ENCODE data around the gene TIGD1.

The TIGD1 gene

DNA sequence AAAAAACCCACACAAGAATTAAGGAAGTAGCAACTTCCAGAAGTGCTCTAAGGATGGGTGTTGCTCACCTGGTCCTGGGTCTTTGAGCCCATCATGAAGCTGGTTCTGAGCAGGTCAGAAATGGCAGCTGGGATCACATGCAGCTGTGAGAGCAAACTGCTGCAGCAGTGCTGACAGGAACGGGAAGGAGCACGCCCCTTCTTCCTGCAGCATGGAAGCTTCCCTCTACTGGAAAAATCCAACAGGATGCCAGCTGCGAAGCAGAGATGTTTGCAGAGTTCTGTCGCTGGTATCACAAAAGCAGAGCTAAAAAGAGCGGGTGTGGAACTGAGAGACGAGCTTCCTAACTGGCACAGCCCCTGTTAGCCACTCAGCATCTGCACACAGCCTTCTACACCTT is 33.9 kb upstream of the TIGD1 start:
- Histone ChIP-seq H3K27me3 (ENCODE audit: control insufficient read depth in 1 of 2, insufficient read depth in 2 of 2, low read length in 2 of 2) (no peaks in the 10 kb centered on the region), H3K27ac (ENCODE audit: low read length) (no peak overlapping the region), H3K4me1 (ENCODE audit: control insufficient read depth, insufficient read depth, low read length) (peaks cover 8% of the 10 kb centered on the region), H3K4me3 (ENCODE audit: low read length in 2 of 2) (no peak overlapping the region), H3K36me3 (ENCODE audit: control insufficient read depth in 2 of 2, insufficient read depth in 2 of 2, low read length in 2 of 2) (peaks cover 26 to 29% of the 10 kb centered on the region in 2 donors), H3K9ac (ENCODE audit: low read length in 2 of 2) (no peak overlapping the region), H3K9me3 (ENCODE audit: control insufficient read depth in 2 of 2, low read length in 2 of 2) (no peaks in the 10 kb centered on the region)

DNA sequence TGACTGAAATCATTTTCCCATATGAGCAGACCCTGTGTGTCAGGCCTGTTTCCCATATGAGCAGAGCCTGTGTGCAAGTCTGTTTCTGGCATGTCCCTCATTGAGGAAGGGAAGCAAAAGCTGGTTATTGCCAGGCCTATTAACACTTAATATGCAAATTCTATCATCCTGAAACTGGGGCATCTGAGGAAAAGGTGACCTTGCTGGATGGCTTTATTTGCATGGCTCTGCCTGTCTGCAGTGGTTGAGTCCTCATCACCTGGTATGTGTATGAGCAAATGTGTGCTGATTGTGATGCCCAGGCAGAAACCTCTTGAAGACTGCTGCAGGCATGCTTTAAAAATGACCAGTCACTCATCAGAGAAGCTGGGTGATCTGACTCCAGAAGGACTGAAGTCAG is 31.4 kb upstream of the TIGD1 start:
- peaks cover 26 to 36% of the 10 kb centered on the region in 2 donors for H3K36me3 ChIP-seq (ENCODE audit: control insufficient read depth in 2 of 2, insufficient read depth in 2 of 2, low read length in 2 of 2)
- H3K4me1 ChIP-seq (ENCODE audit: control insufficient read depth, insufficient read depth, low read length), result no peaks in the 10 kb centered on the region
- H3K27me3 ChIP-seq (ENCODE audit: control insufficient read depth in 1 of 2, insufficient read depth in 2 of 2, low read length in 2 of 2), result no peaks in the 10 kb centered on the region

DNA sequence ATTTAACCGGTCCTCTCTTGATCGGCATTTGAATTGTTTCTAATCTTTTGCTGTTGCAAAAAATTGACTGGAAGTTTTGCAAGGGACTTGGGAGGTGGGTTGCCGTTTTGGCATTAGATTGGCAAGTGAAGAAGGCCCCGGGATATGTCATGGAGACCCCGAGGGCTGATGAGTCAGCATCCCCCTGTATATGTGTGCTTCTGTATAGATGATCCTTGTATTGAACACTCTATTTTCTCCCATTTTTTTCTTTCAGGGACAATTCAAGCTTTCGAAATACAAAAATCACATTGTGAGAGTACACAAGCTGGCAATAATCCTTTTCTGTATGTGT is 30.3 kb upstream of the TIGD1 start:
- H3K4me3 ChIP-seq (ENCODE audit: low read length in 2 of 2), result no peak overlapping the region
- peaks cover 26 to 36% of the 10 kb centered on the region in 2 donors for H3K36me3 ChIP-seq (ENCODE audit: control insufficient read depth in 2 of 2, insufficient read depth in 2 of 2, low read length in 2 of 2)
- H3K9me3 ChIP-seq (ENCODE audit: control insufficient read depth in 2 of 2, low read length in 2 of 2), result no peaks in the 10 kb centered on the region
- H3K27me3 ChIP-seq (ENCODE audit: control insufficient read depth in 1 of 2, insufficient read depth in 2 of 2, low read length in 2 of 2), result no peaks in the 10 kb centered on the region
- no peaks in the 10 kb centered on the region for H3K4me1 ChIP-seq (ENCODE audit: control insufficient read depth, insufficient read depth, low read length)
- H3K9ac ChIP-seq (ENCODE audit: low read length in 2 of 2), result no peak overlapping the region
- no peak overlapping the region for H3K27ac ChIP-seq (ENCODE audit: low read length)

More for the DNA sequence above, 31.4 kb upstream of the TIGD1 start:
- no peak overlapping the region for H3K4me3 ChIP-seq (ENCODE audit: low read length in 2 of 2)
- H3K9me3 ChIP-seq (ENCODE audit: control insufficient read depth in 2 of 2, low read length in 2 of 2), result no peaks in the 10 kb centered on the region
- H3K9ac ChIP-seq (ENCODE audit: low read length in 2 of 2), result no peak overlapping the region
- no peak overlapping the region for H3K27ac ChIP-seq (ENCODE audit: low read length)

DNA sequence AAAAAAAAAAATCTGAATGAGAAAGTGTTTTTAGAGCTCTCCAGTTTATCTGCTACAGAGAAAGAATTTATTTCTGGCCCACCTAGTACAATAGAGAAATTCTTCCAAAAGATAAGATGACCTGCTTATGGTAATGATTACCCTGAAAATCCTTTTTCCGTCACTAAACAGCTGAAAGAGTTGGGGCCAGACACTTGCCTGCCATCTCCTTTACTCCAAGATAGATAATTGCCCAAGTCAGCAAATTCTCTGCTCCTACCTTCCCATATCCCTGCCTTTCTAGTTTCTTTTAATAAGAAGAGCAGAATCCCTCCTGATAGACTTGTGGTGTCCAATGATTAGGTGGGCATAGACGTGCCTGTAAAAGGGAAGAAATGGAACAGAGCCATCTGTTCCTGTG is 28.3 kb upstream of the TIGD1 start:
- Histone ChIP-seq H3K4me3 (ENCODE audit: low read length in 2 of 2) (no peak overlapping the region), H3K4me1 (ENCODE audit: control insufficient read depth, insufficient read depth, low read length) (no peaks in the 10 kb centered on the region), H3K27me3 (ENCODE audit: control insufficient read depth in 1 of 2, insufficient read depth in 2 of 2, low read length in 2 of 2) (no peaks in the 10 kb centered on the region), H3K27ac (ENCODE audit: low read length) (no peak overlapping the region), H3K9ac (ENCODE audit: low read length in 2 of 2) (no peak overlapping the region), H3K9me3 (ENCODE audit: control insufficient read depth in 2 of 2, low read length in 2 of 2) (no peaks in the 10 kb centered on the region), H3K36me3 (ENCODE audit: control insufficient read depth in 2 of 2, insufficient read depth in 2 of 2, low read length in 2 of 2) (peaks cover 33 to 48% of the 10 kb centered on the region in 2 donors)

DNA sequence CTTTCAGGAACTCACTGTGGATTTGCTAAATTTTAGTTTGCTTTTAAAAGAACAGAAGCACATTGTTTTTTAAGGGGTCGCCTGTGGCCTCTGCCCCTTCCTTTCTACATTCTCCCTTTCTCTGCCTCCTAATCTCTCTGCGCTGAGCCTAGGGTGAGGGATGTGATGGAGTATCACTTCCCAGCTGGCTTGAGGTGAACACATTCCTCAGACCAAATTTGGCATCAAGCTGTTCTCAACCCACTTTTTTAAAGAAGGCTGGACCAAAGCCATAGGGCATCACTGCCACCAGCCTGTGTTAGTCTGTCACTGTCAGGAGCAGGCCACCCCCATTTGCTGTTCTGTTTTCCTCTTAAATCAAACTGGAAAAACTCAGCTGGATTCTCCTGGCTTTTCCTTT is 27.5 kb upstream of the TIGD1 start:
- H3K9me3 ChIP-seq (ENCODE audit: control insufficient read depth in 2 of 2, low read length in 2 of 2), result no peaks in the 10 kb centered on the region
- H3K36me3 ChIP-seq (ENCODE audit: control insufficient read depth in 2 of 2, insufficient read depth in 2 of 2, low read length in 2 of 2), result peaks cover 29 to 48% of the 10 kb centered on the region in 2 donors
- H3K4me3 ChIP-seq (ENCODE audit: low read length in 2 of 2), result no peak overlapping the region
- H3K4me1 ChIP-seq (ENCODE audit: control insufficient read depth, insufficient read depth, low read length), result no peaks in the 10 kb centered on the region
- H3K27me3 ChIP-seq (ENCODE audit: control insufficient read depth in 1 of 2, insufficient read depth in 2 of 2, low read length in 2 of 2), result no peaks in the 10 kb centered on the region
- H3K27ac ChIP-seq (ENCODE audit: low read length), result no peak overlapping the region
- no peak overlapping the region for H3K9ac ChIP-seq (ENCODE audit: low read length in 2 of 2)

DNA sequence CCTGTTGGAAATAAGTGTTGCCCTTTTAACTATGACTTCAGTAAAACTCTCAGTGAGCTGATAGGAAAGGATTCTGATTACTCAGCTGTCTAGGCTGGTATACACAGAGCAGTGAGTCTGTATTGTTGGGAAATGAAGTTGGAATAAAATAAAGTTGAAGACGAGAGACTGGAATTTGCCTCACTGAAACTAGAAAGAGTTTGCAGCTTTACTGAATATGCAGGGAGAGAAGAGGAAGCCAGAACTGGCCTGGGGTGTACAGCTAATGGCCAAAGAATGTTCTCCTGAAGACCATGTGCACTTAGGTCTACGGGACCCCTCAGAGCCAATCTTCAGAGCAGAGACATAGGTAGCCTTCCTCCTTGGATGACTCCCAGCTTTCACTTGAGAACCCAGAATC is 26.6 kb upstream of the TIGD1 start:
- no peak overlapping the region for H3K27ac ChIP-seq (ENCODE audit: low read length)
- peaks cover 26 to 44% of the 10 kb centered on the region in 2 donors for H3K36me3 ChIP-seq (ENCODE audit: control insufficient read depth in 2 of 2, insufficient read depth in 2 of 2, low read length in 2 of 2)
- no peak overlapping the region for H3K4me3 ChIP-seq (ENCODE audit: low read length in 2 of 2)
- H3K9me3 ChIP-seq (ENCODE audit: control insufficient read depth in 2 of 2, low read length in 2 of 2), result no peaks in the 10 kb centered on the region
- H3K4me1 ChIP-seq (ENCODE audit: control insufficient read depth, insufficient read depth, low read length), result no peaks in the 10 kb centered on the region
- H3K27me3 ChIP-seq (ENCODE audit: control insufficient read depth in 1 of 2, insufficient read depth in 2 of 2, low read length in 2 of 2), result no peaks in the 10 kb centered on the region
- H3K9ac ChIP-seq (ENCODE audit: low read length in 2 of 2), result no peak overlapping the region

DNA sequence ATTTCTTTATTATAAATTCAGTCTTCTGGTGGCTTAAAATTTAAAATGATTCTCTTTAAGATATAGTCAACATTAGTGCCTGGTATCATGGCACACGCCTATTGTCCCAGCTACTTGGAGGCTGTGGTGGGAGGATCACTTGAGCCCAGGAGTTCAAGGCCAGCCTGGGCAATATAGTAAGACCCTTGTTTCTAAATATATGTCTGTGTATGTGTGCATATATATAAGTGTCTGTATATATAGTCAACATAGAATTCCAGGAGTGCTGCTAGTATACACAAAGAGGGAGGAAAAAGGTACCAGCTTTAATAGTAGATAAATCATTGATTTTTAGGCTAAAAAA is 25.0 kb upstream of the TIGD1 start:
- Histone ChIP-seq H3K4me3 (ENCODE audit: low read length in 2 of 2) (no peak overlapping the region), H3K9me3 (ENCODE audit: control insufficient read depth in 2 of 2, low read length in 2 of 2) (no peaks in the 10 kb centered on the region), H3K36me3 (ENCODE audit: control insufficient read depth in 2 of 2, insufficient read depth in 2 of 2, low read length in 2 of 2) (peaks cover 18 to 38% of the 10 kb centered on the region in 2 donors), H3K27me3 (ENCODE audit: control insufficient read depth in 1 of 2, insufficient read depth in 2 of 2, low read length in 2 of 2) (no peaks in the 10 kb centered on the region), H3K9ac (ENCODE audit: low read length in 2 of 2) (no peak overlapping the region), H3K27ac (ENCODE audit: low read length) (no peak overlapping the region), H3K4me1 (ENCODE audit: control insufficient read depth, insufficient read depth, low read length) (no peaks in the 10 kb centered on the region)

DNA sequence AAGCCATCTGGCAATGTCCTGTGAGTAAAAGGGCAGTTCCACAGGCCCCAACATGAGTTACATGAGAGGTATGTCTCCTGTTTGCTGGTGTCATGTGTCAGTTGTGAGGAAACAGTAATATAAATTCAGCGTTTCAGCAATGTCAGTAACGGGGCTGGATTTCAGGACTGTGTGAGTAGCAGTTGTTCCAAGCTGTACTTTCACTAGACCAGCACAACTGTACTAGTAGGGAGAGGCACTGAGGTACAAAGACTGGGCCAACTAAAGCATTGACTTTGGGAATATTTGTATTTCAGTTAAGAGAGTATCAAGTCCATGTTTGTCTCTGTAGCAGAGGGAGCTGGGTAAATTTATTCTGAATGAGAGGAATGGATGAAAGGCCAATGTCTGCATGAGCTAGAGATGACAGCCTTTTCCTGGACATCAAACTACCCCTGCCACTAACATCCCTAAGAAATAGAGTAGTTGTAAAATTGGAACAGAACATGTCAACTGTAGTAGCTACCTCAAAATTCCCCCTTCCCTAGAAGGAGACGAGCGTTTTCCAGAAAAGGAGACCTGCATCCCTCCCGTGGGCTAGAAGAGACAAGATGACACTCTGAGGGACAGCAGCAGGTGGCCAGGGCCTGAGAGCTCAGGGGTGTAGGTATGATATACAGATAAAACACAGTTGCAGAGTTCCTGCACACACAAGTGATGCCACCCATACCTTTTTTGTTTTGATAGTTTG is 24.5 kb upstream of the TIGD1 start:
- Histone ChIP-seq H3K27ac (ENCODE audit: low read length) (no peak overlapping the region), H3K27me3 (ENCODE audit: control insufficient read depth in 1 of 2, insufficient read depth in 2 of 2, low read length in 2 of 2) (no peaks in the 10 kb centered on the region), H3K4me3 (ENCODE audit: low read length in 2 of 2) (no peak overlapping the region), H3K4me1 (ENCODE audit: control insufficient read depth, insufficient read depth, low read length) (no peaks in the 10 kb centered on the region), H3K36me3 (ENCODE audit: control insufficient read depth in 2 of 2, insufficient read depth in 2 of 2, low read length in 2 of 2) (peaks cover 20 to 40% of the 10 kb centered on the region in 2 donors), H3K9ac (ENCODE audit: low read length in 2 of 2) (no peak overlapping the region), H3K9me3 (ENCODE audit: control insufficient read depth in 2 of 2, low read length in 2 of 2) (no peaks in the 10 kb centered on the region)

DNA sequence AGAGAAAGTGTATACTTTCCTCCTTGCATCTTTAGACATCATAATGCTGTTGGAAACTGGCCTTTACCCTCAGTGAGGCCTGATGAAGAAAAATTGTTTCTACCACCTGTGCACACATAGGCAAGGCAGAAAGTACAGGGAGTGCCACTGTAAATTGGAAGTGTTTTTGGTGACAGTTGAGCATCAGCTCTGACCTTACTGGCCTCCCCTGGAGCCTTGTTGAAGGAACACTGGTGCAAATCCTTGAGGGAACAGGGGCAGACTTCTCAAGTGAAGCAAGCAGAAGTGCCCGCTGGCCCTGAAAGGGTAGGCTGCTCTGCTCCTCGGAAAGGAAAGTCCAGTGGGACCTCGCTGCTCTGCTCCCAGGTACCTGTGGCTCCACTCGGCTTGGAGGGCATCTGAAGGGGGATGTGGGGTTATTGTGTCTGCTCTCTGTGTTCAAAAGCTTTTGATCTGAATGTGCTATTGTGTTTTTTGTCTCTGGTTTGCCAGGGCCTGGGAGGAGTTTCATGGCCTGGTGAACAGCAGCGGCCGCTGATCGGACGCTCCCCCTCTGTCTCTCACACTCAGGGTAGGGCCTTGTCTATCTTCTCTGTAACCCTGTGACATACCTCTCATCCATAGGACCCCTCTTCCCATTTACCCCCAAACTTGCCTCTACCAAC is 23.5 kb upstream of the TIGD1 start:
- peaks cover 29 to 45% of the 10 kb centered on the region in 2 donors for H3K36me3 ChIP-seq (ENCODE audit: control insufficient read depth in 2 of 2, insufficient read depth in 2 of 2, low read length in 2 of 2)
- no peaks in the 10 kb centered on the region for H3K9me3 ChIP-seq (ENCODE audit: control insufficient read depth in 2 of 2, low read length in 2 of 2)
- H3K4me1 ChIP-seq (ENCODE audit: control insufficient read depth, insufficient read depth, low read length), result no peaks in the 10 kb centered on the region
- no peak overlapping the region for H3K9ac ChIP-seq (ENCODE audit: low read length in 2 of 2)
- H3K4me3 ChIP-seq (ENCODE audit: low read length in 2 of 2), result no peak overlapping the region
- no peaks in the 10 kb centered on the region for H3K27me3 ChIP-seq (ENCODE audit: control insufficient read depth in 1 of 2, insufficient read depth in 2 of 2, low read length in 2 of 2)
- H3K27ac ChIP-seq (ENCODE audit: low read length), result no peak overlapping the region

DNA sequence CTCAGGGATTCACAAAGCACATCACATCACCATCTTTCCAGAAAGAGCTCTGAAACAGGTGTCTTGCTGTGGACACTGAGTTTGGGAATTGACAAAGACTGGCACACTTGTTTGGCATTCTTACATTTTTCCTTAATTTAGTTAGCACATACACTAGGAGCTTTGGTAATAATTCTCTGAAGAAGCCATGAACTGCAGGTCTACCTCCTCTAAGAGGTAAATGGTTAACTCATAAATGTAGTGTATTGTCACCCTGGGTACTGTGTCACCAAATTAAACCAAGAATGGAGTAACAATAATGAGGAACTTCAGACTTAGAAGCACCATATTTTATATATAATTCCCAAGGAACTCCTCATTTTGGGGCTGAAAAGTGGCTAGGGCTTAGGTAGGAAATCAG is 22.7 kb upstream of the TIGD1 start:
- Histone ChIP-seq H3K9me3 (ENCODE audit: control insufficient read depth in 2 of 2, low read length in 2 of 2) (no peaks in the 10 kb centered on the region), H3K4me1 (ENCODE audit: control insufficient read depth, insufficient read depth, low read length) (no peaks in the 10 kb centered on the region), H3K27me3 (ENCODE audit: control insufficient read depth in 1 of 2, insufficient read depth in 2 of 2, low read length in 2 of 2) (no peaks in the 10 kb centered on the region), H3K9ac (ENCODE audit: low read length in 2 of 2) (no peak overlapping the region), H3K36me3 (ENCODE audit: control insufficient read depth in 2 of 2, insufficient read depth in 2 of 2, low read length in 2 of 2) (peaks cover 35 to 53% of the 10 kb centered on the region in 2 donors), H3K4me3 (ENCODE audit: low read length in 2 of 2) (no peak overlapping the region), H3K27ac (ENCODE audit: low read length) (no peak overlapping the region)

DNA sequence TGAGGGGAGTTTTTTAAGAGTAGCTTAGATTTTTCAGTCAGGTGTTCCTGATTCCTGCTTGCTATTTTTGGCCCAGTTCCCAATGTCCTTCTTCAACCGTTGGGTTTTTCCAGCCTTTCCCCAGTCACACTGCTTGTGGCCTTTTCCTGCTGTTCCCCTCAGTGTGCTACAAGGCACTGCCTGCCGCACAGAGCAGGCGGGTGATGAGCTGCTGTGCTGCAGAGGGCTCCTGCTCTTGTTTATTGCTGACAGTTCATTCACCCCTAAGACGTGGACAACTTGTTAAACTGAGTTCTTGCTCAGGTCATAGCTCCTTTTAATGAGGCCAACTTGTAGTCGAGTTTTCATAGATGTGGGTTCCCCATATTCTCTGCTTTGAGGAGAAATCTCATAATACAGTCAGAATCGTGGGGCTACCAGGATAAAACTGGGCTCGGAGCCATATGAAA is 20.7 kb upstream of the TIGD1 start:
- peaks cover 53 to 65% of the 10 kb centered on the region in 2 donors for H3K36me3 ChIP-seq (ENCODE audit: control insufficient read depth in 2 of 2, insufficient read depth in 2 of 2, low read length in 2 of 2)
- H3K9ac ChIP-seq (ENCODE audit: low read length in 2 of 2), result no peak overlapping the region
- H3K27me3 ChIP-seq (ENCODE audit: control insufficient read depth in 1 of 2, insufficient read depth in 2 of 2, low read length in 2 of 2), result no peaks in the 10 kb centered on the region
- no peak overlapping the region for H3K27ac ChIP-seq (ENCODE audit: low read length)
- H3K4me1 ChIP-seq (ENCODE audit: control insufficient read depth, insufficient read depth, low read length), result no peaks in the 10 kb centered on the region
- H3K9me3 ChIP-seq (ENCODE audit: control insufficient read depth in 2 of 2, low read length in 2 of 2), result no peaks in the 10 kb centered on the region
- H3K4me3 ChIP-seq (ENCODE audit: low read length in 2 of 2), result no peak overlapping the region

All from stomach smooth muscle (tissue), 2 donors.